Prostate gland (tissue), 2 donors: ENCODE data around the gene RFTN1. TPM values are rescaled to one million over a fixed set of nuclear protein-coding genes. Genes with fewer than 3 reads are reported as not detected.

Experiments used
- DNase-seq: peaks from one replicate; pipeline ENCODE4 v3.0.0-alpha.2; 2019; ENCODE audit warnings: low spot score
- H3K27ac ChIP-seq, 2 donors: fragments of 200-600 bp; sonication (generic); 2 replicates each; pipeline ENCODE4 v1.5.1; 2017 to 2019
- H3K27me3 ChIP-seq: fragments of 200-600 bp; sonication (generic); replicated peaks from 2 replicates; pipeline ENCODE4 v1.5.1; 2019; ENCODE audit not compliant: insufficient read depth
- H3K36me3 ChIP-seq, 2 donors: fragments of 200-600 bp; sonication (generic); 1 replicate in 1 of 2; 2 replicates in 1 of 2; pipeline versions ENCODE4 v1.5.1 to v1.8.1; 2017 to 2019
- H3K4me1 ChIP-seq: fragments of 200-600 bp; sonication (generic); replicated peaks from 2 replicates; pipeline ENCODE4 v1.5.1; 2019
- H3K4me3 ChIP-seq, 2 donors: fragments of 200-600 bp; sonication (generic); 2 replicates each; pipeline ENCODE4 v1.5.1; 2017 to 2019
- H3K9me3 ChIP-seq: fragments of 200-600 bp; sonication (generic); 2 replicates; pipeline ENCODE4 v1.5.1; 2017
- POLR2A ChIP-seq: fragments of 450-650 bp; IDR thresholded peaks from one replicate; pipeline ENCODE4 v1.6.1; 2016; ENCODE audit warnings: antibody characterized with exemption, mild to moderate bottlenecking
- POLR2AphosphoS5 ChIP-seq: sonication (generic); formaldehyde crosslinking; IDR thresholded peaks from one replicate; pipeline ENCODE4 v1.6.1; 2017; ENCODE audit warnings: antibody characterized with exemption
- WGBS: methylation state at CpG from one replicate; pipeline ENCODE4 v1.1.5; 2018; 5-methylcytosine and 5-hydroxymethylcytosine counted together
- intact Hi-C: fragments of 100-400 bp; cut with DNase I; formaldehyde crosslinking; loops from one replicate; pipeline ENCODE4 v1.14.2; 2022
- total RNA-seq, 2 donors: library from RNA; depleted of rRNA; stranded (reverse); fragments of >200 nt; gene quantifications; one replicate each; pipeline ENCODE4 v1.1.0, GENCODE V29; 2016
- TF ChIP-seq, protein P1 (sequence below), 4 experiments: fragments of 200-600 bp in 2 of 4; fragments of 450-650 bp in 2 of 4; sonication (generic) in 2 of 4; IDR thresholded peaks; 1 replicate in 3 of 4; 2 replicates in 1 of 4; pipeline ENCODE4 v1.5.1; 2016 to 2019; ENCODE audit warnings: antibody characterized with exemption in 4 of 4, mild to moderate bottlenecking in 2 of 4, moderate library complexity in 2 of 4

The RFTN1 gene
- total RNA-seq, 2 donors from 2014 or later = 7.4 to 16.1 TPM

DNA sequence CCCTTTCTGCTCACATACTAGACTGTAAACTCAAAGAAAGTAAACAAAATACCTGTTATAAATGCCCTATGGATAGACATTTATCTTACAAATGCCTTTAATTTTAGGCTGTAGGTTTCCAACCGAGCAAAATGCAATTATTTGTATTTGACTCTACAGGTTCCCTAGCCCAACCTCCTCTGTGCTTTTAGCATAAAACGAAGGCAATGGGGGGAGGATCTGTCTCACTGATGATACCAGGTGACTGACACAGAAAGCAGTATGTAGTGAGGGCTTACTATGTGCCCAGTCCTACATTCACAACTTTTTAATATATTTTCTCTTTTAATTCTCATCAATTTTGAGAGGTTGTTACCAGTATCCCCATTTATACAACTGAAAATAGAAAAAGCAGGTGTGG is 161.1 kb downstream of the RFTN1 start:
- no peaks in the 10 kb centered on the region for H3K27me3 ChIP-seq
- intact Hi-C loops = no loop called here
- H3K36me3 ChIP-seq = no peaks in the 10 kb centered on the region
- H3K27ac ChIP-seq = no peak overlapping the region
- no peaks in the 10 kb centered on the region for H3K9me3 ChIP-seq
- no peaks in the 10 kb centered on the region for H3K4me1 ChIP-seq
- WGBS = 53% methylated on average over 2 of the region's 2 CpGs
- H3K4me3 ChIP-seq = no peak overlapping the region
- no peak for TF ChIP-seq POLR2A
- no peak for TF ChIP-seq POLR2AphosphoS5
- TF ChIP-seq, protein P1, sequence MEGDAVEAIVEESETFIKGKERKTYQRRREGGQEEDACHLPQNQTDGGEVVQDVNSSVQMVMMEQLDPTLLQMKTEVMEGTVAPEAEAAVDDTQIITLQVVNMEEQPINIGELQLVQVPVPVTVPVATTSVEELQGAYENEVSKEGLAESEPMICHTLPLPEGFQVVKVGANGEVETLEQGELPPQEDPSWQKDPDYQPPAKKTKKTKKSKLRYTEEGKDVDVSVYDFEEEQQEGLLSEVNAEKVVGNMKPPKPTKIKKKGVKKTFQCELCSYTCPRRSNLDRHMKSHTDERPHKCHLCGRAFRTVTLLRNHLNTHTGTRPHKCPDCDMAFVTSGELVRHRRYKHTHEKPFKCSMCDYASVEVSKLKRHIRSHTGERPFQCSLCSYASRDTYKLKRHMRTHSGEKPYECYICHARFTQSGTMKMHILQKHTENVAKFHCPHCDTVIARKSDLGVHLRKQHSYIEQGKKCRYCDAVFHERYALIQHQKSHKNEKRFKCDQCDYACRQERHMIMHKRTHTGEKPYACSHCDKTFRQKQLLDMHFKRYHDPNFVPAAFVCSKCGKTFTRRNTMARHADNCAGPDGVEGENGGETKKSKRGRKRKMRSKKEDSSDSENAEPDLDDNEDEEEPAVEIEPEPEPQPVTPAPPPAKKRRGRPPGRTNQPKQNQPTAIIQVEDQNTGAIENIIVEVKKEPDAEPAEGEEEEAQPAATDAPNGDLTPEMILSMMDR (IDR thresholded peaks at IDR 0.05) = no peak
- no peak for DNase-seq

DNA sequence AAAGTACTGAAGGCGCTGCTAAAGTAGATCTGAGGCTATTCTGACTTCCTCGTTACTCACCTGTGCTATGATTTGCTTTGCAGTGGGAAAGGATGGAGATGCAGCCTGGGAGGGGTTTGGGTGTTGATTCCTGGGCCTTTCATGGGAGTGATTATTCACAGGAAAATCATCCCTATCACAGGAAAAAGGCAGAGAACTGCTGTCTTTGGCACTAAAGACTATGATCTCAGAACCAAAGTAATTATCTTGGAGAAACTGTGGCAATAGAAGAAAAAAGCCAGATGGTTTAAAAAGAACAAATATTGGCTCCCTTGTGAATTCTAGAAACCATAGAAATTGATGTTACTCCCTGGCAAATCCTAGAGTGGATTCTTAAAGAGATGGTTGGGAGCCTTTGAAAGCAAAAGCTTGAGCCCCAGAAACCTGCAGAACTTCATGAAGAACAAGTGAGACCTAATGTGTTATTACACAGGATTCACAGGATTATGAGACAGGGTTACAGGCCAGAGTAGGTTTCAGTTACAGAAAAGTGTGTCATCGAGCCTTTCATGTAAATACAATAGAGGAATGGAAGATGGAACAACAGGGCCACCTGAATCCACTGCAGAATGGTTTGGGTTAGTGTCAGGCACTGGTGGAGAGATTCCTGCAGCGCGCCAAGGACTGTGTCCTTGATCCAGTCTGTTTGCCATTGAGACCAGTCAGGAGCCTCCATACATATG is 162.7 kb downstream of the RFTN1 start:
- H3K4me1 ChIP-seq = no peaks in the 10 kb centered on the region
- WGBS = 92% methylated on average over 5 of the region's 5 CpGs
- intact Hi-C loops = loop anchor here (1.0 kb wide), 1 partner anchor 37 kb away; no protein-coding TSS in a partner anchor
- no peak overlapping the region for H3K27ac ChIP-seq
- H3K36me3 ChIP-seq = no peaks in the 10 kb centered on the region
- H3K9me3 ChIP-seq = no peaks in the 10 kb centered on the region
- H3K4me3 ChIP-seq = no peak overlapping the region
- no peak for DNase-seq
- TF ChIP-seq POLR2AphosphoS5 (no peak), POLR2A (no peak)
- TF ChIP-seq, protein P1 (IDR thresholded peaks at IDR 0.05) = no peak
- no peaks in the 10 kb centered on the region for H3K27me3 ChIP-seq

DNA sequence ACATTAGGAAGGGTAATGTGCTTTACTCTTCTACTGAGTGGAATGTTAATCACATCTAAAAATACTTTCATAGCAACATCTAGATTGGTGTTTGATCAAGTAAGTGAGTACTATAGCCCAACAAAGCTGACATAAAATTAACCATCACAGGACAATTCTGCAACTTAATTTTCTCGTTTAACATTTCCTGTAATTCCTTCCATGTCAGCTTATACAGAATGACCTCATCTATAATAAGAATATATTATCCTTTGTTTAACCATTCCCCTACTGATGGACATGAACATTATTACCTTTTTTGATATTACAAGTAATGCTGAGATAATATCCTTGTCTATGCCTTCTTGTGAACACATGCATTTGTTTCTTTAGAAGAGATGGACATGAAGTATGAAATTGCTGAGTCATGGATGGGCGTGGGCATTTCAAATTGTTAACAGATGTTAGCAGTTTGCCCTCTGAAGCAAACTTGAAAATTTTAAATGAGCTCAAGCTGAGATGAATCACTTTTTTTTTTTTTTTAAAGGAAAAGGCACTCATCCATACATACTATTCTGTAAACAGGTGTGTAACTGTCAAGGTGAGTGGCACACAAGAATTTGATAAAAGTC is 163.4 kb downstream of the RFTN1 start:
- H3K9me3 ChIP-seq = no peaks in the 10 kb centered on the region
- H3K36me3 ChIP-seq = no peaks in the 10 kb centered on the region
- H3K4me3 ChIP-seq = no peak overlapping the region
- TF ChIP-seq POLR2A (no peak), POLR2AphosphoS5 (no peak)
- TF ChIP-seq, protein P1 (IDR thresholded peaks at IDR 0.05) = no peak
- no peaks in the 10 kb centered on the region for H3K27me3 ChIP-seq
- intact Hi-C loops = no loop called here
- no peak overlapping the region for H3K27ac ChIP-seq
- no peak for DNase-seq
- 53% methylated on average over 2 of the region's 2 CpGs for WGBS
- no peaks in the 10 kb centered on the region for H3K4me1 ChIP-seq

DNA sequence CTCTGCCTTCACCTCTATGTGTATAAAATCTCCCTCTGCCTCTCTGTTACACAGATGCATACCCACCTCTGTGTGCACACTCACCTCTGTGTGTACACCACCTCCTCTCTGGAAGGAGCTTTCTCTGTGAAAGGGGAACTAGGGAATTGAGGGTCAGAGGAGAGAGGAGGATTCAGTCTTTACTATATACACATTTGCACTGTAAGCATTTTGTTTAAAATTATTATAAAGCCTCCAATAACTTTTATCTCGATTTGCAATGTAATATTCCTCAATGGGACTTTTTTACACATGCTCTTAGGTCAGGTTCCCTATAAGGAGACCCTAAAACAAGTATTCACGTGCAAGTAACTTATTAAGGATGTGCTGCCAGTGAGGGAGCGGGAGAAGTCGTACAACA is 166.0 kb downstream of the RFTN1 start:
- intact Hi-C loops = no loop called here

More for the DNA sequence above, 166.0 kb downstream of the RFTN1 start:
- H3K4me3 ChIP-seq = no peak overlapping the region
- no peaks in the 10 kb centered on the region for H3K36me3 ChIP-seq
- no peaks in the 10 kb centered on the region for H3K4me1 ChIP-seq
- WGBS = 92% methylated on average over 4 of the region's 4 CpGs
- TF ChIP-seq POLR2A (no peak), POLR2AphosphoS5 (no peak)
- TF ChIP-seq, protein P1 (IDR thresholded peaks at IDR 0.05) = no peak
- no peak overlapping the region for H3K27ac ChIP-seq
- no peaks in the 10 kb centered on the region for H3K9me3 ChIP-seq
- H3K27me3 ChIP-seq = no peaks in the 10 kb centered on the region
- no peak for DNase-seq
